KMS-11 (cell line): ENCODE measurements around the gene RCAN2.

Source experiments
- H2AFZ ChIP-seq: fragments of 200-600 bp; sonication (generic); 2 replicates; pipeline ENCODE4 v1.6.1; 2016; ENCODE audit warnings: antibody characterized with exemption, mixed run types, low read depth
- H3K27ac ChIP-seq: fragments of 200-600 bp; sonication (generic); 2 replicates; pipeline ENCODE4 v1.6.1; 2016; ENCODE audit warnings: mild to moderate bottlenecking, mixed run types
- H3K27me3 ChIP-seq: fragments of 200-600 bp; sonication (generic); 2 replicates; pipeline ENCODE4 v1.6.1; 2017; ENCODE audit warnings: mild to moderate bottlenecking, low read depth, mixed run types, moderate library complexity; ENCODE audit not compliant: insufficient read depth
- H3K36me3 ChIP-seq: fragments of 200-600 bp; sonication (generic); 2 replicates; pipeline ENCODE4 v1.6.1; 2017; ENCODE audit warnings: mild to moderate bottlenecking, mixed run types; ENCODE audit not compliant: insufficient read depth
- H3K4me1 ChIP-seq: fragments of 200-600 bp; sonication (generic); 2 replicates; pipeline ENCODE4 v1.6.1; 2016; ENCODE audit warnings: mild to moderate bottlenecking, low read depth, mixed run types; ENCODE audit not compliant: poor library complexity, severe bottlenecking
- H3K4me2 ChIP-seq: fragments of 200-600 bp; sonication (generic); 2 replicates; pipeline ENCODE4 v1.7.0; 2016; ENCODE audit warnings: mild to moderate bottlenecking, mixed run types
- H3K4me3 ChIP-seq: fragments of 200-600 bp; sonication (generic); IDR thresholded peaks from 2 replicates; pipeline ENCODE4 v1.6.1; 2017; ENCODE audit warnings: low read depth, low read length, mixed read lengths; ENCODE audit not compliant: insufficient read depth
- H3K79me2 ChIP-seq: fragments of 200-600 bp; sonication (generic); 2 replicates; pipeline ENCODE4 v1.6.1; 2016; ENCODE audit warnings: low read depth, mixed run types; ENCODE audit not compliant: insufficient read depth
- H3K9ac ChIP-seq: fragments of 200-600 bp; sonication (generic); 2 replicates; pipeline ENCODE4 v1.6.1; 2016; ENCODE audit warnings: mild to moderate bottlenecking, mixed run types
- H4K20me1 ChIP-seq: fragments of 200-600 bp; sonication (generic); 2 replicates; pipeline ENCODE4 v1.6.1; 2016; ENCODE audit warnings: mild to moderate bottlenecking, mixed run types; ENCODE audit not compliant: insufficient read depth
- TF ChIP-seq, protein P1 (sequence below): fragments of 200-600 bp; sonication (generic); conservative IDR thresholded peaks from 2 replicates; pipeline ENCODE4 v1.6.1; 2017; ENCODE audit warnings: low read depth, mild to moderate bottlenecking, antibody characterized with exemption, low read length, moderate library complexity, mixed read lengths

The RCAN2 gene

GRCh38 chr6:46451343-46451742 lies 39.9 kb downstream of the RCAN2 start:
- TF ChIP-seq, protein P1, sequence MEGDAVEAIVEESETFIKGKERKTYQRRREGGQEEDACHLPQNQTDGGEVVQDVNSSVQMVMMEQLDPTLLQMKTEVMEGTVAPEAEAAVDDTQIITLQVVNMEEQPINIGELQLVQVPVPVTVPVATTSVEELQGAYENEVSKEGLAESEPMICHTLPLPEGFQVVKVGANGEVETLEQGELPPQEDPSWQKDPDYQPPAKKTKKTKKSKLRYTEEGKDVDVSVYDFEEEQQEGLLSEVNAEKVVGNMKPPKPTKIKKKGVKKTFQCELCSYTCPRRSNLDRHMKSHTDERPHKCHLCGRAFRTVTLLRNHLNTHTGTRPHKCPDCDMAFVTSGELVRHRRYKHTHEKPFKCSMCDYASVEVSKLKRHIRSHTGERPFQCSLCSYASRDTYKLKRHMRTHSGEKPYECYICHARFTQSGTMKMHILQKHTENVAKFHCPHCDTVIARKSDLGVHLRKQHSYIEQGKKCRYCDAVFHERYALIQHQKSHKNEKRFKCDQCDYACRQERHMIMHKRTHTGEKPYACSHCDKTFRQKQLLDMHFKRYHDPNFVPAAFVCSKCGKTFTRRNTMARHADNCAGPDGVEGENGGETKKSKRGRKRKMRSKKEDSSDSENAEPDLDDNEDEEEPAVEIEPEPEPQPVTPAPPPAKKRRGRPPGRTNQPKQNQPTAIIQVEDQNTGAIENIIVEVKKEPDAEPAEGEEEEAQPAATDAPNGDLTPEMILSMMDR, result no peak

DNA sequence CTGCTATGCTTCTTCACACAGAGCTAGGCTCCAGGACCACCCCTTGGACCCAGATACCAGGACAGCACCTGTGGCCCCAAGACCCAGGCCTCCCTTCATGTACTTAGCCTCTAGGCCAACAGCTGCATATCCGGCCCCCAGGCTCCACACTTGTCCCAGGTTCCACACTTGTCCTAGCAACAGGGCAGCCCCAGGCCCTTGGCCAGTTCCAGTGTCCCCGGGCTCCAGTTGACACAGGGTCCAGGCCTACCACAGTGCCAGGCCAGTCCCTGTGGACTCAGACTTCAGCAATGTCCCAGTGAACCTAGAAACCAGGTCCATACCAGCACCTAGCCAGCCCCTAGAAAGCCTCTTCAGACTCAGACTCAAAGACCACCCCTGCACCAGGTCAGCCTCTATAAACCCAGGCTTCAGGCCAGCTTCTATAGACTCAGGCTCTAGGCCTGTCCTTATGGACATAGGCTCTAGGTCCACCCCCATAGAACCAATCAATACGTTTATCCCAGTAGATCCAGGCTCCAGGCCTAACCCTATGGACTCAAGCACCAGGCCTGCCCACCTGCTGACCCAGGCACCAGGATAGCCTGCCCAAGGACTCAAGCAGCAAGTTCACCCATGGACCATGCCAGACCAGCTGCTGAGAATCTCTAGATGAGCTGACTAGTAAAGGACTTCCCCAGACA lies 46.3 kb downstream of the RCAN2 start:
- no peaks in the 10 kb centered on the region for H3K79me2 ChIP-seq
- no peak overlapping the region for H2AFZ ChIP-seq
- no peak overlapping the region for H3K4me2 ChIP-seq
- H3K4me3 ChIP-seq, result no peak overlapping the region
- TF ChIP-seq, protein P1, result no peak
- H3K27ac ChIP-seq, result no peak overlapping the region
- H3K36me3 ChIP-seq, result no peaks in the 10 kb centered on the region; the same call in 1 of the 2 replicates
- no peaks in the 10 kb centered on the region for H3K27me3 ChIP-seq
- H3K9ac ChIP-seq, result no peak overlapping the region
- no peaks in the 10 kb centered on the region for H3K4me1 ChIP-seq
- no peaks in the 10 kb centered on the region for H4K20me1 ChIP-seq

More at GRCh38 chr6:46451343-46451742, 39.9 kb downstream of the RCAN2 start:
- Histone ChIP-seq H3K4me2 (no peak overlapping the region), H4K20me1 (no peaks in the 10 kb centered on the region), H3K27ac (no peak overlapping the region), H2AFZ (no peak overlapping the region), H3K9ac (no peak overlapping the region), H3K27me3 (no peaks in the 10 kb centered on the region), H3K36me3 (no peaks in the 10 kb centered on the region; the same call in 1 of the 2 replicates), H3K4me1 (no peaks in the 10 kb centered on the region), H3K79me2 (no peaks in the 10 kb centered on the region), H3K4me3 (no peak overlapping the region)

DNA sequence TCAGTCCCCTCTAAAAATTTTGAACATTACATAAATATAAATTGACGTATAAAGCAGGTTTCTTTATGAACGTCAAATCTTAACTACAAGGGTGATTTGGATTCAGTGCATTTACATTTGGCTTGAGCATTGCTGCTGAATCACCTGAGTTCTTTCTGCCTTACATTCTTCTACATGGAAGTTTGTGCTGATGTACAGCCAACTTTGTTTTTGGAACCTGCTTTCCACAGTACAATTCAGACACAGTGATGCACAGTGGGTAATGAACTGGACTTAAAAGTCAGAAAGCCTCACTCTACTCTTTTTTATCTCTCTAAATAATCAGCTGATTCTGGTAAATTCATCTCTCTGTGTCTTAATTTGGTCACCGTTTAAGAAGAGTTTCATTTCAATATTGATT lies 47.6 kb downstream of the RCAN2 start:
- H3K4me2 ChIP-seq, result no peak overlapping the region
- TF ChIP-seq, protein P1, result no peak

GRCh38 chr6:46440641-46441040 lies 50.6 kb downstream of the RCAN2 start:
- Histone ChIP-seq H3K4me2 (no peak overlapping the region), H3K27me3 (no peaks in the 10 kb centered on the region), H3K27ac (no peak overlapping the region), H3K36me3 (no peaks in the 10 kb centered on the region; the same call in 1 of the 2 replicates), H3K4me1 (peaks cover 21% of the 10 kb centered on the region), H3K4me3 (no peak overlapping the region), H4K20me1 (no peaks in the 10 kb centered on the region), H3K79me2 (no peaks in the 10 kb centered on the region), H3K9ac (no peak overlapping the region), H2AFZ (no peak overlapping the region)
- TF ChIP-seq, protein P1, result no peak

More for the DNA sequence above, 47.6 kb downstream of the RCAN2 start:
- H3K9ac ChIP-seq, result no peak overlapping the region
- no peaks in the 10 kb centered on the region for H4K20me1 ChIP-seq
- no peaks in the 10 kb centered on the region for H3K79me2 ChIP-seq
- no peaks in the 10 kb centered on the region; the same call in 1 of the 2 replicates for H3K36me3 ChIP-seq
- H3K27ac ChIP-seq, result no peak overlapping the region
- H2AFZ ChIP-seq, result no peak overlapping the region
- no peak overlapping the region for H3K4me3 ChIP-seq
- H3K4me1 ChIP-seq, result peaks cover under 1% of the 10 kb centered on the region
- no peaks in the 10 kb centered on the region for H3K27me3 ChIP-seq
